OCI-LY1 (cell line): Measurements from ENCODE around the gene RAB36.

ENCODE experiments used
- EZH2 ChIP-seq: fragments of 200-600 bp; sonication (generic), shearing (Covaris generic); IDR thresholded peaks from 2 replicates; pipeline ENCODE4 v1.8.0; 2017; ENCODE audit warnings: borderline replicate concordance, mixed run types, mild to moderate bottlenecking, antibody characterized with exemption, low read length, moderate library complexity, mixed read lengths
- TF ChIP-seq, protein P1 (sequence below): fragments of 200-600 bp; sonication (generic), shearing (Covaris generic); IDR thresholded peaks from 2 replicates; pipeline ENCODE4 v1.5.1; 2017; ENCODE audit warnings: mild to moderate bottlenecking, antibody characterized with exemption, low read length, moderate library complexity, mixed read lengths

DNA sequence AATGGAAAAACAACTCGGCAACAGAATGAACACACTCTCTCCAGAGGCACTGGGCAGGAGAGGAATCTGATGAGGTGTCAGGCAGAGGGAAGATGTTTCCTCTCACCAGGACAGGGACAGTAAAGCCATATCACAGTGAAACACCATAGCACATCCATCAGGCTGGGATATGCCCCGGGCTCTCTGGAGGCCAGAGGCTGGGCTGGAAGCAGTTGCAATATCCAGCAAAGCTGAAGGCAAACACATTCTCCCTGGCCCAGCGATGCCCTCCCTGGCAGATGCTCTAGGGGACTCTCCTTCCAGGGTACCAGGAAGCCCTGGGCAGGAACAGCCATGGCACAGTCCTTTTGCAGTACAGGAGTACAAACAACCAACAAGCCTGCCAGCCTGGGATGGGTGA, 14.6 kb upstream of the RAB36 start:
- TF ChIP-seq, protein P1, sequence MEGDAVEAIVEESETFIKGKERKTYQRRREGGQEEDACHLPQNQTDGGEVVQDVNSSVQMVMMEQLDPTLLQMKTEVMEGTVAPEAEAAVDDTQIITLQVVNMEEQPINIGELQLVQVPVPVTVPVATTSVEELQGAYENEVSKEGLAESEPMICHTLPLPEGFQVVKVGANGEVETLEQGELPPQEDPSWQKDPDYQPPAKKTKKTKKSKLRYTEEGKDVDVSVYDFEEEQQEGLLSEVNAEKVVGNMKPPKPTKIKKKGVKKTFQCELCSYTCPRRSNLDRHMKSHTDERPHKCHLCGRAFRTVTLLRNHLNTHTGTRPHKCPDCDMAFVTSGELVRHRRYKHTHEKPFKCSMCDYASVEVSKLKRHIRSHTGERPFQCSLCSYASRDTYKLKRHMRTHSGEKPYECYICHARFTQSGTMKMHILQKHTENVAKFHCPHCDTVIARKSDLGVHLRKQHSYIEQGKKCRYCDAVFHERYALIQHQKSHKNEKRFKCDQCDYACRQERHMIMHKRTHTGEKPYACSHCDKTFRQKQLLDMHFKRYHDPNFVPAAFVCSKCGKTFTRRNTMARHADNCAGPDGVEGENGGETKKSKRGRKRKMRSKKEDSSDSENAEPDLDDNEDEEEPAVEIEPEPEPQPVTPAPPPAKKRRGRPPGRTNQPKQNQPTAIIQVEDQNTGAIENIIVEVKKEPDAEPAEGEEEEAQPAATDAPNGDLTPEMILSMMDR = no peak
- no peak for TF ChIP-seq EZH2
